Lung microvascular endothelial cell (primary cell): Measurements from ENCODE around the gene XK. TPM values are rescaled to one million over a fixed set of nuclear protein-coding genes. Genes with fewer than 3 reads are reported as not detected.
"Not testable (repeated sequence)": the region's sequence is repeated elsewhere in the genome, so short reads cannot be mapped to it uniquely, and the experiment has no call there.

Experiments
- DNase-seq, 2 donors: peaks; one replicate each; pipeline versions ENCODE4 v3.0.0 to v3.0.0-alpha.2; 2010; ENCODE audit warnings: low read depth in 2 of 2
- total RNA-seq: library from RNA; depleted of rRNA; stranded (reverse); fragments of >200 nt; gene quantifications from 2 replicates; pipeline ENCODE4 v1.2.1, GENCODE V29; 2014

The XK gene, protein sequence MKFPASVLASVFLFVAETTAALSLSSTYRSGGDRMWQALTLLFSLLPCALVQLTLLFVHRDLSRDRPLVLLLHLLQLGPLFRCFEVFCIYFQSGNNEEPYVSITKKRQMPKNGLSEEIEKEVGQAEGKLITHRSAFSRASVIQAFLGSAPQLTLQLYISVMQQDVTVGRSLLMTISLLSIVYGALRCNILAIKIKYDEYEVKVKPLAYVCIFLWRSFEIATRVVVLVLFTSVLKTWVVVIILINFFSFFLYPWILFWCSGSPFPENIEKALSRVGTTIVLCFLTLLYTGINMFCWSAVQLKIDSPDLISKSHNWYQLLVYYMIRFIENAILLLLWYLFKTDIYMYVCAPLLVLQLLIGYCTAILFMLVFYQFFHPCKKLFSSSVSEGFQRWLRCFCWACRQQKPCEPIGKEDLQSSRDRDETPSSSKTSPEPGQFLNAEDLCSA
- not detected in 2 replicates for total RNA-seq

GRCh38 chrX:37685381-37686359 is at the start of gene XK:
TSS of gene XK (plus strand) at chrX:37685791. CDS start at chrX:37685962, 171 bp downstream.
- peak; percentile 2 to 14 for DNase-seq

- no peak for DNase-seq
Measured at GRCh38 chrX:37638047-37638446, 47.5 kb upstream of the XK start.

DNA sequence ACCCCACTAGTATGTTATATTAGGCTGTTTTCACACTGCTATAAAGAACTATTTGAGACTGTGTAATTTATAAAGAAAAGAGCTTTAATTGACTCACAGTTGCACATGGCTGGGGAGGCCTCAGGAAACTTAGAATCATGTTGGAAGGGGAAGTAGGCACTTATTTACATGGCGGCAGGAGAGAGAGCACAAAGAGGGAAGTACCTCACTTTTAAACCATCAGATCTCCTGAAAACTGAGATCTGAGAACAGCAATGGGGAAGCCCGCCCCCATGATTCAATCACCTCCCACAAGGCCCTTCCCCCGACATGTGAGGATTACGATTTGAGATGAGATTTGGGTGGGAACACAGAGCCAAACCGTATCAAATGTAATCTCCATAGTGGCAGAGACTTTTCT is 45.4 kb upstream of the XK start:
- no peak for DNase-seq

- DNase-seq = no peak
Measured at GRCh38 chrX:37641859-37642258, 43.7 kb upstream of the XK start.

DNA sequence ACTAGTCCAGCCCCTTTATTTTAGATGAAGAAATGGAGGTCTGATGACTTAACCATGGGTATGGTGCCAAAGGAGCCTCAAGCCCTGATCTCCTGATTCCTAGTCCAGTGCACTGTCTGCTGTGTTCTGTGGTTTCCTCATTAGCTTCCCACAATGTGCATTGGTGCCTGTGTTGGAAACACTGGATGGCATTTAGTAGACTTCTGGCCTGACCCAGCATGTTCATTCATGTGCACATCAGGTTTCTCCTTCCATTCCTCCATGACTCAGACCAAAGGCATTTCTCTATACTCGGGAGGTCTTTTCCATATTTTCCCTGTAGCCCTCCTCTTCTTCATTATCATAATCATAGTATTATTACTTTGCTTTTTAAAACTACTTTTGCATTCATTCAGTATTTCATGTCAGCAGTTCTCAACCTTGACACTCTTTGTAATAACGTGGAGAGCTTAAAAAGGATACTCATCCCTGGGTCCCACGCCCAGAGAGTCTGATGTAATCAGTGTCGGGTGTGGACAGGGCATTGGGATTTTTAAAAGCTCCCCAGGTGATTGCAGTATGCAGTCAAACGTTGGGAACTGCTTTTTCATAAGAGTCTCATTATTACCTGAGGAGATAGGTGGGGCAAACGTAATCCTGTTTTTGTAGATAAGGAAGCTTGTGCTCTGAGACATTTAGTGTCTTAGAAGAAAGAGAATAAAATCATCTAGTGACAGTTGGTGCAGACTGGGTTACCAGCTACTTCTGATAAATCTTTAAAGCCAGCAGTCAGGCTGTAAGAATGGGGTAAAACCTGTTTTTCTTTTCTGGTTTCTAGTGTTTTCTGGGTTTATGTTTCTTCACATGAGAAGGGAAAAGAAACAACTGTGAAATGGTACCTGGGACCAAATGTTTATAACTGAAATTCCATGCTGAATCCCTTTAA is 40.9 kb upstream of the XK start:
- DNase-seq = no peak

DNA sequence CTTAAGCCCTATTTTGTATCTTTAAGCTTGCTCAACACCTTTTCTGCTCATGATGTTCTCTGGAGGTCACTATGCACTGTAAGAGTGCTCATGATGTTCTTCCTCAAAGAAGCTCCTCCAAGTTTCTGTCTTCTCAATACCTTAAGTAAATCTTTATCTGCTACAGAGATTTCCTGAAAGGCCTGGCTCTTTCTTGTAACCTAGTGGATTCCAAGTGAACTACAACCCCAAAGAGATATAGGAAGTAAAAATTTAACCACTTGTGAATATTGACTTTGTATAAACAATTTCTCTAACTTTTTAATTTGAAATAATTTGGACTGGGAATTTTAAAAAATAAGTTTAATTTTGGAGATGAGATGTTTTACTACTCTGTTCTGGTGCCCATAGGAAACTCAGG is 39.3 kb upstream of the XK start:
- no peak for DNase-seq

GRCh38 chrX:37650879-37651278 is 34.7 kb upstream of the XK start:
- DNase-seq = not testable (repeated sequence)

GRCh38 chrX:37651921-37652452 is 33.6 kb upstream of the XK start:
- no peak for DNase-seq

DNA sequence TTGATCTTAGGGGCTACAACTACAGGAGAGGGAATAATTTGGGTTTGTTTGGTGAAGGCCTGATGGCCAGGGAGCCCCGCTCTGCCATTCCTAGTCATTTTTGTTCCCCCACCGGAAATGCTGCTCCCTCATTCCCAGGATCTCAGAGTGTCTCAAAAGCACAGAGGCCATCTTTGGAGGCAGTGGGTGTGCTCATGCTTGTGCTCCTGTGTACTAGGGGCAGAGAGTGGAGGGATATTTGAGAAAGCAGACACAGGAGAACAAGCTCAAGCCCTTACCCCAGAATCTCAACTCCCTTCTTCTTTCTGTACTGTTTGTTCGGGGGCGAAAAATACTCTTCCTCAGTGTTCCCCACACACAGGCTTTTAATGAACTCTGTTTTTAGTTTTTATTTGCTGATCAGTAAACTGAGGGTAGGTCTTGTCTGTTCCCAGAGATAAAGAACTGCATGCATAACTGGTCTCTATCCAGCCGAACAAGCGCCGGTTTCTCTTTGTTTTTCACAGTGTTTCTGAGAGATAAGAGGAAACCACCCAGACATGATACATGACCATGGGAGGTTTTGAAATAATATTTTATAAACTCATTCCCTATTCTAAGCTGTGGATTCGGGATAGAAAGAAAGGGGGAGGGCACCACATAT is 32.9 kb upstream of the XK start:
- DNase-seq = no peak

DNA sequence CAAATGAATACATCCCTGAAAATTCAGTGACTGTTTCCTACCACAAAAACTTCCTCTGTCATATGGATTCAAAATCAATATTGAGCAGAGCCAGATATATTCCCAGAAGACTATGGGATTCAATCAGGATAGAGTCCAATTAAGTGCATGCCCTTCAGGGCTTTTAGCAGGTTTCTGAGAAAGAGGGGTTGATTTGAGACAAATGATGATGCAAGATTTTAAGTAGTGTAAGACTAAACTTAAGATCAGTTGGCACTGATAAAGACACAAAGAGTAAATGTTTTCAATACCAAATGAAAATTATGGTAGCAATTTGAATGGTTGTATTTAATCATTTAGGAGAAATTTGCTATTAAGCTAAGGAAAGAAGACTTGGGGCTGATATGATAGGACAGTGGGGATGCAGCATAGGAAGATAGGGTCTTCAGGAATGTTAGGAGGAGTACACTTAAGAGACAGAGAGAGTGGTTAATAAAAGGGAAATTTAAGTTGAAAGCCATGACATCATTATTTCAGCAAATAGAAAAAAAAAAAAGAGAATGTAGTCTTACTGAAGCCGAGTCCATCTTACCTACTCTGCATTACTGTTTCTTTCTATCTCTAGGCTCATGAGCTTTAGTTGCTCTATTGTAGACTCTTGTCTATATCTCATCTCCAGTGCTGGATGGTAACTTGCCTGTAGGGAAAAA is 32.0 kb upstream of the XK start:
- DNase-seq = no peak

DNA sequence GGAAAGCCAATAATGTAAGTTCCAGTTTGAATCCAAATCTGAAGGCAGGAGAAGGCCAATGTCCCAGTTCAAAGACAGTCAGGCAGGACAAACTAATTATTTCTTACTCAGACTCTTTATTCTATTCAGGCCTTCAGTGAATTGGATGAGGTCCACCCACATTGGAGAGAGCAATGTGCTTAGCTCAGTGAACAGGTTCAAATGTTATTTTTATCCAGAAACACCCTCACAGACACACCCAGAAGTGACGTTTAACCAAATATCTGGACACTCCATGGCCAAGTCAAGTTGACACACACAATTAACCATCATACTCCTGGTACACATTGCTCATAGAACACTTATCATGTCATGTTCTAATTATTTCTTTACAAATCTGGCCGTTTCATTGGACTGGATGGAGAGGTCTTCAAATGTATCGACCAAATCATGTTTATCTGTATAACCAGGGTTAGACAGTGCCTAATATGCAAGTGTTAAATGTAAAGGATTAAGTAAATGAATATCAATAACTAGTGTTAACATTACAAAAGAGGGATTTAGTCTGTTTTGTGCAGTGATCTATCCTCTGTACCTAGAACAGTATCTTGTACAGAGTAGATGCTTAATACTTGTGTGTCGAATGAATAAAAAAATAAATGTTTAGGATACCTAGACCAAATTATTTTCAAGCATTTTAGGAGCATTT is 27.1 kb upstream of the XK start:
- no peak for DNase-seq

GRCh38 chrX:37659047-37659446 is 26.5 kb upstream of the XK start:
- no peak for DNase-seq

GRCh38 chrX:37662181-37662580 is 23.4 kb upstream of the XK start:
- DNase-seq = no peak

DNA sequence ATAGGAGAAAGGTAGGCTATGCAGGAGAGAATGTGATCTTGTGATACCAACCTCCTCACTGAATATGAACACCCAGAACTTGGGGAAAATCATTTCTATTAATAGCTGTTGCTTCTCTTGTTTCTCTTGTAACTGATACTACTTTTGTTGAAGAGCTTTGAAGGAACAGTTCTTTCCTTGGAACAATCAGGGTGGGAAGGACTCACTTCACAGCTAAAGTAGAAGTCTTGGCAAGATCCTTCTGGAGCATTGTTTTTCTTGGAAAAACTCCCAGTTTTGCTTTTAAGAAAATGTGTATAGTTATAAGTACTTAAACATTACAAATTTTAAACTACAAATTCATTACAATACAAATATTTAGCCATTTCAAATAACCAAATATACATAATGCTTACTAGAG is 19.1 kb upstream of the XK start:
- no peak for DNase-seq

GRCh38 chrX:37667141-37667540 is 18.4 kb upstream of the XK start:
- DNase-seq = no peak

- no peak for DNase-seq
Measured at GRCh38 chrX:37672563-37672962, 13.0 kb upstream of the XK start.

- DNase-seq = no peak
Measured at GRCh38 chrX:37676811-37677210, 8.8 kb upstream of the XK start.

DNA sequence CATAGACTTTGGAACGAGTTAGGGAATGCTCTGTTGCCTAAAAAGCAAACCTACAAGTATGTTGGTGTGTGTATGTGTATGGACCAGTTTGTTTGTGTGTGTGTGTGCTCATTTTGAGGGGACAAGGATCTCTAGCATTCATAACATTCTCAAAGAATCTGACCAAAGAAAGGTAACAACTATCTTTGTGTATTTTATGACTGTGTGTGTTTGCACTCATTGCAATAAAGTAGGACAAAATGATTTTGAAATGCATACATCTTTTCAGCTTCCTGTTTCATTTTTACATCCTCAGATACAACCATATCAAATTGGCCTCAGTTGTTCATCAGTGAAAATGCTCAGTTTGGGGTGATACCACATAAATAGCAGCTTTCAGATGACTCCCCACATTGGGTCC is 8.3 kb upstream of the XK start:
- DNase-seq = no peak

DNA sequence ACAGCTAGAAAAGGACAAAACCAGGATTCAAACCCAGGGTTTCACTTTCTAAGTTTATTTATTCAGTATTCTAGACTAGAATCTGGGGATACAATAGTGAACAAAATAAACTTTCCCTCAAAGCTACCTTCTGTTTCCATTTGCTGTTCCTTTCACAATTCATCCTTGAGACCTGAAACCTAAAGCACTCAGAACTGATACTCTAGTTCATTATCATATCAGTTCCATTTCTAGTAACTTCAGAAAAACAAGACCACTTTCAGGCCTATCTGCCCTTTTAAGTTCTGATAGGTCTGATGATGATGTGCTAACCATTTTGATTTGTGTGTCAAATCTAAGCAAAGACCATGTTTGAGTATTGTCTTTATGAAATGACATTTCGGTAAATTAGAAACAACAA is 7.8 kb upstream of the XK start:
- no peak for DNase-seq
